ENCODE measurements around the gene FMR1.

The FMR1 gene

DNA sequence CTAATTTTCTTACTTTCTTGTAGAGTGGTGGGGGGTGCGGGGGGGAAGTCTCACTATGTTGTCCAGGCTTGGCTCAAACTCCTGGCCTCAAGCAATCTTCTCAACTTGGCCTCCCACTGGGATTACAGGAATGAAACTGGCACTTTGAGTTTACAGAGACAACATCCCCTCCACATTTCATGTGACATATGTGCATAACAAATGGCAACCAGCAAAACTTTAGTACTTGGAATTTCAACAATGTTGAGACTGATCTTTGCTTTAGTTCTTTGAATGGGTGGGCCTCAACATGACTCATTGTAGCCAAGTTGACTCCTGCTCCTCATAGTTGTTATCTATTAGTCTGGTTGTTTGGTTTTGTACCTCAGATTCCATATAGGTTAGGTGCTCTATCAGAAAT is 11.4 kb upstream of the FMR1 start:
- H3K18ac ChIP-seq (ENCODE audit: low read length): no peak overlapping the region
- no CpG with 5 or more reads among the region's 1 CpG for WGBS (ENCODE audit: extremely low coverage, insufficient coverage, insufficient read length)
- no peak overlapping the region for H2AK5ac ChIP-seq (ENCODE audit: low read length)
- no peak overlapping the region for H4K12ac ChIP-seq (ENCODE audit: low read depth, low read length)
- H2BK5ac ChIP-seq (ENCODE audit: low read depth, low read length, poor library complexity): peak overlapping the region; percentile 33
- peaks cover 0 to 7% of the 10 kb centered on the region in 2 experiments for H3K4me1 ChIP-seq (ENCODE audit: control insufficient read depth in 1 of 2, insufficient read depth in 2 of 2, low read length in 2 of 2)
- no peak overlapping the region for H3K14ac ChIP-seq (ENCODE audit: low read length)
- no peaks in the 10 kb centered on the region for H3K79me2 ChIP-seq (ENCODE audit: control insufficient read depth, insufficient read depth, low read length, poor library complexity)
- no peak overlapping the region for H3K4me2 ChIP-seq (ENCODE audit: low read length)
- H2BK120ac ChIP-seq (ENCODE audit: insufficient read depth, low read length, poor library complexity): peak overlapping the region; percentile 51
- DNase-seq: peak; percentile 51 to 92
- no peak overlapping the region for H3K4ac ChIP-seq (ENCODE audit: low read depth, low read length)
- no peak overlapping the region for H4K8ac ChIP-seq (ENCODE audit: low read depth, low read length)
- no peak overlapping the region for H3K23ac ChIP-seq (ENCODE audit: low read length)
- no peak overlapping the region for H2AFZ ChIP-seq (ENCODE audit: insufficient read depth, low read length, poor library complexity)
- no peak overlapping the region for H3K9ac ChIP-seq (ENCODE audit: low read length)
- no peaks in the 10 kb centered on the region for H3K9me3 ChIP-seq (ENCODE audit: insufficient read depth, low read depth, low read length)
- H3K36me3 ChIP-seq (ENCODE audit: control insufficient read depth in 1 of 2, insufficient read depth in 2 of 2, low read length in 2 of 2): no peaks in the 10 kb centered on the region
- no peaks in the 10 kb centered on the region for H3K27me3 ChIP-seq (ENCODE audit: insufficient read depth, low read length)
- H2BK12ac ChIP-seq (ENCODE audit: low read length): no peak overlapping the region
- no peak overlapping the region for H4K91ac ChIP-seq (ENCODE audit: low read depth, low read length)
- peaks cover 6% of the 10 kb centered on the region for H3K79me1 ChIP-seq (ENCODE audit: low read length)
- H3K4me3 ChIP-seq (ENCODE audit: low read depth, low read length): no peak overlapping the region
- H3K27ac ChIP-seq (ENCODE audit: low read depth, low read length): peak overlapping the region; percentile 69

DNA sequence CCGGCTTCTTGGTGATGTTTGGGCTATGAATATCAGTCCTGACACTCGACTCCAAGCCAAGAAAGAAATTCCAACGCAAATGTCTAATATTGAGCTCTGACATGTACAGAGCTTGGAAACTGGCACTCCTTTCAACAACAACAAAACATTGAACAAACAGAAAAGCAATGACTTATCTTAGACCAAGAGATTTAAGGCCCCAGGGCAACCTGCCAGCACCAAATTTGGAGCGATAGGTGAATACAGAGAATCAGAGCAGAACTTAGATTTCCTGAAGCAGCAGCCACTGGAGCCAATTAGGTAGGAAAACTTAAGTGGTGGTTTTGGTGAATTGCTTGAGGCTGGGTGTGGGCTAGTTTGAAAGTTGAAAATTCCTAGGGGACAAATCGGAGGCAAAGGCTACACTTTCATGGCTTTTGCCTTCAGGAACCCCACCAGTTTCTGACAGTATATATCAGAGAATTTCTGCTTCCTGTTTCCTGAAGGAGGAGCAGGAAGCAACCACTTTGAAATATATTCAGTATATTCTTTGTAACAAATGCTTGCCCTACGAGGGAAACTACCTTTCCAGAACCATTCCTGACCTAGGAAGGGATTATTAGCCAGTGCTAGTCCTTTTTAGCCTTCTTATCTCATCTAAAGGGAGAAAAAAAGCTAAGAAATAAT is 10.1 kb upstream of the FMR1 start:
- no peak overlapping the region for H3K4me3 ChIP-seq (ENCODE audit: low read depth, low read length)
- no peaks in the 10 kb centered on the region for H3K9me3 ChIP-seq (ENCODE audit: insufficient read depth, low read depth, low read length)
- H2AFZ ChIP-seq (ENCODE audit: insufficient read depth, low read length, poor library complexity): no peak overlapping the region
- H3K27ac ChIP-seq (ENCODE audit: low read depth, low read length): peak overlapping the region; percentile 76
- WGBS (ENCODE audit: extremely low coverage, insufficient coverage, insufficient read length): no CpG with 5 or more reads among the region's 6 CpGs
- no peak overlapping the region for H4K8ac ChIP-seq (ENCODE audit: low read depth, low read length)
- peak overlapping the region; percentile 68 for H4K91ac ChIP-seq (ENCODE audit: low read depth, low read length)
- peaks cover 0 to 7% of the 10 kb centered on the region in 2 experiments for H3K4me1 ChIP-seq (ENCODE audit: control insufficient read depth in 1 of 2, insufficient read depth in 2 of 2, low read length in 2 of 2)
- H3K79me2 ChIP-seq (ENCODE audit: control insufficient read depth, insufficient read depth, low read length, poor library complexity): no peaks in the 10 kb centered on the region
- peak overlapping the region; percentile 60 for H2BK120ac ChIP-seq (ENCODE audit: insufficient read depth, low read length, poor library complexity)
- peak overlapping the region; percentile 40 for H2BK12ac ChIP-seq (ENCODE audit: low read length)
- peaks cover 6% of the 10 kb centered on the region for H3K79me1 ChIP-seq (ENCODE audit: low read length)
- no peak overlapping the region for H3K14ac ChIP-seq (ENCODE audit: low read length)
- H3K36me3 ChIP-seq (ENCODE audit: control insufficient read depth in 1 of 2, insufficient read depth in 2 of 2, low read length in 2 of 2): no peaks in the 10 kb centered on the region
- H4K12ac ChIP-seq (ENCODE audit: low read depth, low read length): no peak overlapping the region
- peak; percentile 27 to 81 for DNase-seq
- H3K18ac ChIP-seq (ENCODE audit: low read length): no peak overlapping the region
- no peak overlapping the region for H2AK5ac ChIP-seq (ENCODE audit: low read length)
- H2BK5ac ChIP-seq (ENCODE audit: low read depth, low read length, poor library complexity): peak overlapping the region; percentile 40
- no peaks in the 10 kb centered on the region for H3K27me3 ChIP-seq (ENCODE audit: insufficient read depth, low read length)
- H3K4ac ChIP-seq (ENCODE audit: low read depth, low read length): no peak overlapping the region
- H3K23ac ChIP-seq (ENCODE audit: low read length): no peak overlapping the region
- H3K4me2 ChIP-seq (ENCODE audit: low read length): no peak overlapping the region
- H3K9ac ChIP-seq (ENCODE audit: low read length): no peak overlapping the region

DNA sequence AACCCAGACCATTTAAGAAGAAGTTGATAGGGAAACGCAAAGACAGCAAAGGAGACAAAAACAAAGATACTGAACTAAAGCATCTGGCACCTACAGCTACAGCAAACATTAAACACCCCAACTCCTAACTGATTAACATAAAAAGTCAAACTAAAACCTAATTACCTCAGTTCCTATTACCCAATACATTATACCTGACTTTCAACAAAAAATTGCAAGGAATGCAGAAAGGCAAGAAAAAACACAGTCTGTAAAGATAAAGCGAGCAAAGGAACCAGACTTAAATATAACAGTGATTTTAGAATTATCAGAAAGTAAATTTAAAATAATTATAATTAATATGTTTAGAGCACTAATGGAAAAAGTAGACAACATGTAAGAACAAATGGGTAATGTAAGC is 9.4 kb upstream of the FMR1 start:
- no peaks in the 10 kb centered on the region for H3K79me2 ChIP-seq (ENCODE audit: control insufficient read depth, insufficient read depth, low read length, poor library complexity)
- no peak overlapping the region for H4K91ac ChIP-seq (ENCODE audit: low read depth, low read length)
- H3K14ac ChIP-seq (ENCODE audit: low read length): no peak overlapping the region
- no peak overlapping the region for H3K9ac ChIP-seq (ENCODE audit: low read length)
- H3K18ac ChIP-seq (ENCODE audit: low read length): no peak overlapping the region
- no peak overlapping the region for H3K4ac ChIP-seq (ENCODE audit: low read depth, low read length)
- H3K4me2 ChIP-seq (ENCODE audit: low read length): no peak overlapping the region
- H2BK5ac ChIP-seq (ENCODE audit: low read depth, low read length, poor library complexity): no peak overlapping the region
- no CpG with 5 or more reads among the region's 2 CpGs for WGBS (ENCODE audit: extremely low coverage, insufficient coverage, insufficient read length)
- H3K23ac ChIP-seq (ENCODE audit: low read length): no peak overlapping the region
- peaks cover 6% of the 10 kb centered on the region for H3K79me1 ChIP-seq (ENCODE audit: low read length)
- H3K4me1 ChIP-seq (ENCODE audit: control insufficient read depth in 1 of 2, insufficient read depth in 2 of 2, low read length in 2 of 2): peaks cover 0 to 7% of the 10 kb centered on the region in 2 experiments
- H3K9me3 ChIP-seq (ENCODE audit: insufficient read depth, low read depth, low read length): no peaks in the 10 kb centered on the region
- no peaks in the 10 kb centered on the region for H3K36me3 ChIP-seq (ENCODE audit: control insufficient read depth in 1 of 2, insufficient read depth in 2 of 2, low read length in 2 of 2)
- no peak overlapping the region for H4K12ac ChIP-seq (ENCODE audit: low read depth, low read length)
- H2AK5ac ChIP-seq (ENCODE audit: low read length): no peak overlapping the region
- H2BK12ac ChIP-seq (ENCODE audit: low read length): no peak overlapping the region
- H3K27ac ChIP-seq (ENCODE audit: low read depth, low read length): no peak overlapping the region
- H3K4me3 ChIP-seq (ENCODE audit: low read depth, low read length): no peak overlapping the region
- H3K27me3 ChIP-seq (ENCODE audit: insufficient read depth, low read length): no peaks in the 10 kb centered on the region
- H2AFZ ChIP-seq (ENCODE audit: insufficient read depth, low read length, poor library complexity): no peak overlapping the region
- H4K8ac ChIP-seq (ENCODE audit: low read depth, low read length): no peak overlapping the region
- peak in 1 of 2 donors; percentile 79 for DNase-seq
- H2BK120ac ChIP-seq (ENCODE audit: insufficient read depth, low read length, poor library complexity): no peak overlapping the region

DNA sequence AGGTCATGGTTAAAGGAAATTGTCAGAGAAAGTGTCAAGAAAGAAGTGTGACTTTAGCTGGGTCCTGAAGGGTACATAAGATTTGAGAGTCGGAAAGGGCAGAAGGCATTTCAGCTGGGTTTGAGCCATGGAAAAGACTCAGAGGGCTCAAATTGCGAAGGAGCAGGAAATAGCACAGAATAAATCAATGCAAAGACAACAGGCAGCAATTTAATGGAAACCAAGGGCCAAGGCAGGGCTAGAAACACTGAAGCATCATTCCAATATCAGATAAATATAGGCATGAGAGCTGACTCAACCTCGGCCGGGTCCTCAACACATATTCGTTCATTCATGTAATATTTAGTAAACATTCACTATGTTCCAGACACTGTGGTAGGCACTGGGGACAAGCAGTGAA is 3.6 kb upstream of the FMR1 start:
- WGBS (ENCODE audit: extremely low coverage, insufficient coverage, insufficient read length): no CpG with 5 or more reads among the region's 5 CpGs
- Histone ChIP-seq H3K23ac (ENCODE audit: low read length) (no peak overlapping the region), H4K8ac (ENCODE audit: low read depth, low read length) (no peak overlapping the region), H3K27me3 (ENCODE audit: insufficient read depth, low read length) (no peaks in the 10 kb centered on the region), H3K9me3 (ENCODE audit: insufficient read depth, low read depth, low read length) (no peaks in the 10 kb centered on the region), H3K36me3 (ENCODE audit: control insufficient read depth in 1 of 2, insufficient read depth in 2 of 2, low read length in 2 of 2) (no peaks in the 10 kb centered on the region), H3K14ac (ENCODE audit: low read length) (no peak overlapping the region), H4K12ac (ENCODE audit: low read depth, low read length) (no peak overlapping the region), H3K18ac (ENCODE audit: low read length) (no peak overlapping the region), H3K4me2 (ENCODE audit: low read length) (no peak overlapping the region), H3K4me1 (ENCODE audit: control insufficient read depth in 1 of 2, insufficient read depth in 2 of 2, low read length in 2 of 2) (no peaks in the 10 kb centered on the region), H3K9ac (ENCODE audit: low read length) (no peak overlapping the region), H2BK120ac (ENCODE audit: insufficient read depth, low read length, poor library complexity) (no peak overlapping the region), H2AFZ (ENCODE audit: insufficient read depth, low read length, poor library complexity) (no peak overlapping the region), H3K79me1 (ENCODE audit: low read length) (peaks cover 5% of the 10 kb centered on the region), H2BK12ac (ENCODE audit: low read length) (no peak overlapping the region), H3K79me2 (ENCODE audit: control insufficient read depth, insufficient read depth, low read length, poor library complexity) (peaks cover 7% of the 10 kb centered on the region), H3K4me3 (ENCODE audit: low read depth, low read length) (no peak overlapping the region), H2AK5ac (ENCODE audit: low read length) (no peak overlapping the region), H4K91ac (ENCODE audit: low read depth, low read length) (no peak overlapping the region), H3K4ac (ENCODE audit: low read depth, low read length) (no peak overlapping the region), H2BK5ac (ENCODE audit: low read depth, low read length, poor library complexity) (no peak overlapping the region), H3K27ac (ENCODE audit: low read depth, low read length) (no peak overlapping the region)
- no peak for DNase-seq
